NCI-H1048 (cell line): ENCODE results near the gene IL3RA.
"Not testable (repeated sequence)": the region's sequence is repeated elsewhere in the genome, so short reads cannot be mapped to it uniquely, and the experiment has no call there.

Source experiments
- DNase-seq: peaks from one replicate; lab custom pipeline; 2025; lab: John Stamatoyannopoulos, UW

Gene IL3RA

GRCh38 chrX:1336331-1336943, at the start of gene IL3RA:
Gene IL3RA (plus strand): TSS chrX:1336785. CDS start chrX:1341766, 4,981 bp downstream.
- no peak for DNase-seq

DNA sequence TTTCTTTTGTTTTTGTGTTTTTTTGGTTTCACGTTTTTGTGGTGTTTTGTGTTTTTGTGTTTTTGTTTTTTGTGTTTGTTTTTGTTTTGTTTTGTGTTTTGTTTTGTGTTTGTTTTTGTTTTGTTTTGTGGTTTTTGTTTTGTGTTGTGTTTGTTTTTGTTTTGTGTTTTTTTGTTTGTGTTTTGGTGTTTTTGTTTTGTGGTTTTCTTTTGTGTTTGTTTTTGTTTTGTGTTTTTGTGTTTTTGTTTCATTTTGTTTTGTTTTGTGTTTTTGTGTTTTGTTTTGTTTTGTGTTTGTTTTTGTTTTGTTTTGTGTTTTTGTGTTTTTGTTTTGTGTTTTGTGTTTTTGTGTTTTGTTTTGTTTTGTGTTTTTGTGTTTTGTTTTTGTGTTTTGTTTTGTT, 47.0 kb upstream of the IL3RA start:
- no peak for DNase-seq

DNA sequence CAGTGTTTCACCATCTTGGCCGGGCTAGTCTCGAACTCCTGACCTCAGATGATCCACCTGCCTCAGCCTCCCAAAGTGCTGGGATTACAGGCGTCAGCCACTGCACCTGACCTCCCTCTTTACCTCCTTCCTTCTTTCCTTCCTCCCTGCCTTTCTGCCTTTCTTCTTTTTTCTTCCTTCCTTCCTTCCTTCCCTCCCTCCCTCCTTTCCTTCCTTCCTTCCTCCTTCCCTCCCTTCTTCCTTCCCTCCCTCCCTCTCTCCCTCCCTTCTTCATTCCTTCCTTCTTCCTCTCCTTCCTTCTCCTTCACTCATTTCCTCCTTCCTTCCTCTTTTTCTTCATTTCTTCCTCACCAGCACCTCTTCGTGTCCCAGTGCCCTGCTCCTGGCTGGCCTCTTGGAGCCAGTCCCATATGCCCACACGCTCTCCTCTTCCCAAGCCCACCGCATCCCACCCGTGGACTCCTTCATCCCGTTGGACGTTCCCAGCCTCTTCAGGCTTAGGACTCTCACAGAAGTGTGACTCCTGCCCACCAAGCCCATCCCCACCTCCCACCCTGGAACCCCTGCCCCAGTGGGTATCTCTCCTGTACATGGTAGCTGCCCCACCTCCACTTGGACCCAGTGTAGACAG, 45.4 kb upstream of the IL3RA start:
- DNase-seq: no peak

DNA sequence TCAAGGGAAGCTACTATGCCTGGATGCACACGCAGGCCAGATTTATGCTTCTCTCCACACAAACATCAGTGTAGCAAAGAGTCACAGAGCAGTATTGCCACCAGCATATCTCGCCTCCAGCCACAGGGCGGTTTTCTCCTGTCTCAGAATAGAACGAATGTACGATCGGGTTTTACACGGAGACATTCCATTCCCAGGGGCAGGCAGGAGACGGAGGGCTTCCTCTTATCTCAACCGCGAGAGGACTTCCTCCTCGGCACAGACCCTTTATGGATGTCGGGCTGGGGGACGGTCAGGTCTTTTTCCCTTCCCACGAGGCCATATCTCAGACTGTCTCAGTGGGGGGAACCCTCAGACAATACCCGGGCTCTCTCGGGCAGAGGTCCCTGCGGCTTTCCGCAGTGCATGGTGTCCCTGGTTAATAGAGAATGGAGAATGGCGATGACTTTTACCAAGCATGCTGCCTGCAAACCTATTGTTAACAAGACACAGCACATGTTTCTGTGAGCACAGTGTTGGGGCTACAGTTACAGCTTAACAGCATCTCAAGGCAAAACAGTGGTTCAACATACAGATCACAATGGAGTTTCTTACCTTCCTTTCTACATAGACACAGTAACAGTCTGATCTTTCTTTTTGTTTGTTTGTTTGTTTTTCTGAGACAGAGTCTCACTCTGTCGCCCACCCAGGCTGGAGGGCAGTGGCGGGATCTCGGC, 43.9 kb upstream of the IL3RA start:
- DNase-seq: no peak

- no peak for DNase-seq
Measured at GRCh38 chrX:1294301-1295067, 42.1 kb upstream of the IL3RA start.

DNA sequence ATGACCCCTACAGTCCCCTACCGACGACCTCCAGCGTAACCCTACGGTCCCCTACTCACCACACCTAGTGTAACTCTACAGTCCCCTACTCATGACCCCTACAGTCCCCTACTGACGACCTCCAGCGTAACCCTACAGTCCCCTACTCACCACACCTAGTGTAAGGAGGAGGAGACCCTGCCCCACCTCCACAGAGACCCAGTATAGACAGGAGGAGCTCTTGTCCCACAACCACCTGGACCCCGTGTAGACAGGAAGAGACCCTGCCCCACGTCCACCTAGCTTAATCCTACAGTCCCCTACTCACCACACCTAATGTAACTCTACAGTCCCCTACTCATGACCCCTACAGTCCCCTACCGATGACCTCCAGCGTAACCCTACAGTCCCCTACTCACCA, 41.0 kb upstream of the IL3RA start:
- no peak for DNase-seq

DNA sequence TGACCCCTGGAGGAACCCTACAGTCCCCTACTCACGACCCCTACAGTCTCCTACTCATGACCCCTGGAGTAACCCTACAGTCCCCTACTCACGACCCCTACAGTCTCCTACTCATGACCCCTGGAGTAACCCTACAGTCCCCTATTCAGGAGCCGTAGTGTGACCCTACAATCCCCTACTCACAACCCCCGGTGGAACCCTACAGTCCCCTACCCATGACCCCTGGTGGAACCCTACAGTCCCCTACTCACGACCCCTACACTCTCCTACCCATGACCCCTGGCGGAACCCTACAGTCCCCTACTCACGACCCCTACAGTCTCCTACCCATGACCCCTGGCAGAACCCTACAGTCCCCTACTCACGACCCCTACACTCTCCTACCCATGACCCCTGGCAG, 39.0 kb upstream of the IL3RA start:
- DNase-seq: not testable (repeated sequence)

- DNase-seq: no peak
Measured at GRCh38 chrX:1300449-1300848, 36.1 kb upstream of the IL3RA start.

DNA sequence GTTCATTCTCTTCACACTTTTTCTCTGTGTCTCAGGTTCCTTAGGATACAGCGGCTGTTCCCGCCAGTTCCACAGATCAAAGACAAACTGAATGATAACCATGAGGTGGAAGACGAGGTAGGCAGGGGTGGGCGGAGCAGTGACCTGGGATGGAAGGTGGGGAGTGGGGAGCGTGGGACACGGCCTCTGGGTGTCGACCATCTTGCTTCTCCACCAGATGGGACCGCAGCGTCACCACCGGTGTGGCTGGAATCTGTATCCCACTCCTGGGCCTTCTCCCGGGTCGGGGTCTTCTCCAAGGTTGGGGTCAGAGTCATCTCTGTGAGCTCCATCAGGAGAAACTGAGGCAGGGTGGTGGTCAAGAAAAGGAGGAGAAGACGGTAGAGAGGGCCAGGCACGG, 31.2 kb upstream of the IL3RA start:
- no peak for DNase-seq

DNA sequence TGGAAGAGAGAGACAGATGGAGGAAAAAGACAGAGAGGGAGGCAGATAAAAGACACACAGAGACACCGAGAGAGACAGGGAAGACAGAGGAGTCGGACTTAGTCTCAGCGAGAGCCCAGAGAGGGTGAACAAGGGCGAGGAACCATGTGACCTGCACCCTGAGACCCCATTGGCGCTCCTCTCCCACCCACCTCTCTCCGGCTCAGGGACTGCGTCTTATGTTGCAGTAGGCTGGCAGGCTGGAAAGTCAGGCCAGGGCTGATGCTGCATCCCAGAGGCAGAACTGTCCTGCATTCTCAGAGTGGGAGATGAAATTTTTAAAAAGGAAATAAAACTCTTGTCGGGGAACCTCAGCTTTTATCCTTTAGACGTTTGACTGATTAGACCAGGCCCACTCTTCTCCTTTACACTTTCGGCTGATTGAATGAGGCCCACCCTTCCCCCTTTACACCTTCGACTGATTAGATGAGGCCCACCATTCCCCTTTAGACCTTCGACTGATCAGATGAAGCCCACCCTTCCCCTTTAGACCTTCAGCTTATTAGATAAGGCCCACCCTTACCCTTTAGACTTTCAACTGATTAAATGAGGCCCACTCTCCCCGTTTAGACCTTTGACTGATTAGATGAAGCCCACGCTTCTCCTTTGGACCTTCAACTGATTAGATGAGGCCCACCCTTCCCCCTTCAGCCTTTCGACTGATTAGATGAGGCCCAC, 29.5 kb upstream of the IL3RA start:
- no peak for DNase-seq

DNA sequence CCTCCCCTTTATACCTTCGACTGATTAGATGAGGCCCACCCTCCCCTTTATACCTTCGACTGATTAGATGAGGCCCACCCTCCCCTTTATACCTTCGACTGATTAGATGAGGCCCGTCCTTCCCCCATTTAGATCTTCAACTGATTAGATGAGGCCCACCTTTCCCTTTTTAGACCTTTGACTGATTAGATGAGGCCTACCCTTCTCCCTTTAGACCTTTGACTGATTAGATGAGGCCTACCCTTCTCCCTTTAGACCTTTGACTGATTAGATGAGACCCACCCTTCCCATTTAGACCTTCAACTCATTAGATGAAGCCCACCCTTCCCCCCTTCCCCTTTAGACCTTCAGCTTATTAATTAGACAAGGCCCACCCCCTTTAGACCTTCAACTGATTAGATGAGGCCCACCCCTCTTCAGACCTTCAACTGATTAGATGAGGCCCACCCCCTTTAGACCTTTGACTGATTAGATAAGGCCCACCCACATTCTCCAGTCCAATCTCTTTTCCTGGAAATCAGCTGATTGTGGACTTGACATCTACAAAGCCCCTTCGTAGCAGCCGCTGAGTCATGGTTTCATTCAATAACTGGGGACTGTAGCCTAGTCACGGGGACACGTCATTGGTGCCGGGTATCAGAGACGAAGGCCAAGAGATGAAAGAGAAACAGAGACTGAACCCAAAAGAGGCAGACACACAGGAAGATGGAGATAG, 28.8 kb upstream of the IL3RA start:
- no peak for DNase-seq

DNA sequence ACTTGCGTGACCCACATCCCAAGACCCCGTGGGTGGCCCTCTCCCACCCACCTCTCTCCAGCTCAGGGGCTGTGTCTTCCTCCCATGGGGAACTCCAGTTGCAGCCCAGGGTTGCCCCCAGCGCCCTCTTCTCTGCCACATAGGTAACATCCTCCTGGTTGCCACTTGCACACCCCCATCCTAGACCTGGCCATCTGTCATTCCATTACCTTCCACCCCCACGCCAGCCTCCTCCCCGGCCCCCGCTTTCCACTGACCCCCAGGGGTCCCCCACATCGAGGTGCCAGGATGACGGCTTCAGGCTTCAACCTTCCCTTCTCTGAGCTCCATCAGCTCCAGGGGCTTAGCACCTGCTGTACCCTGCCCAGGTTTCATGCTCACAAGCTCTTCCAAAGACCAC, 28.1 kb upstream of the IL3RA start:
- DNase-seq: no peak

DNA sequence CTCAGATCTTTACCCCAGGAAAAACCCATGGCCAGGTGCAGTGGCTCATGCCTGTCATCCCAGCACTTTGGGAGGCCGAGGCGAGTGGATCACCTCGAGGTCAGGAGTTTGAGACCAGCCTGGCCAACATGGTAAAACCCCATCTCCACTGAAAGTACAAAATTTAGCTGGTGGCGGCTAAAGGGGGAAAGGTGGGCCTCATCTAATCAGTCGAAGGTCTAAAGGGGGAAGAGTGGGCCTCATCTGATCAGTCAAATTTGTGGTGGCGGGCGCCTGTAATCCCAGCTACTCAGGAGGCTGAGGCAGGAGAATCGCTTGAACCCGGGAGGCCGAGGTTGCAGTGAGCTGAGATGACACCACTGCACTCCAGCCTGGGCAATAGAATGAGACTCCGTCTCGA, 27.7 kb upstream of the IL3RA start:
- DNase-seq: not testable (repeated sequence)

DNA sequence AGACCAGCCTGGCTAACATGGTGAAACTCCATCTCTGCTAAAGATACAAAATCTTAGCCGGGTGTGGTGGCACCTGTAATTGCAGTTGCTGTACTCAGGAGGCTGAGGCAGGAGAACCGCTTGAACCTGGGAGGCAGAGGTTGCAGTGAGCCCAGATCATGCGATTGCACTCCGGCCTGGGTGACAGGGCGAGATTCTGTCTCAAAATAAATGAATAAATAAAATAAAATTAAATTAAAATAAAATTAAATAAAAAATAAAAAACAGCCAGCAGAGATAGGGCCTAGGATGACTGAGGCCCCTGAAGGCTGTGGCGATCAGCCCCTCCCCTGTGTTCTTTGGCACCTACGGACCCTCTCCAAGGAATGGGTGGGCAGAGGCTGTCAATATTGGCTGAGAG, 22.8 kb upstream of the IL3RA start:
- DNase-seq: no peak

GRCh38 chrX:1316527-1316926, 20.1 kb upstream of the IL3RA start:
- no peak for DNase-seq

DNA sequence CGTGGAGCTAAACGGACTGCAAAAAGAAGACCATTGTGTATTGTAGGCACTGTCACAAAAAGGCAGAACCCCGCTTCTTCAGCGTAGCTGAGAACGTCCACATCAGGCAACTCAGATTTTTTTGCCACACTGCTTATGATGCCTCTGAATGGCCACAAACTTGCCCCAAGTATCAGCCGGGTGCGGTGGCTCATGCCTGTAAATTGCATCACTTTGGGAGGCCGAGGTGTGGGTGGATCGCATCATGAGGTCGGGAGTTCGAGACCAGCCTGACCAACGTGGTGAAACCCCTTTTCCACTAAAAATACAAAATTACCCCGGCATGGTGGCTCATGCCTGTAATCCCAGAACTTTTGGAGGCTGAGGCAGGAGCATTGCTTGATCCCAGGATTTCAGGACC, 14.9 kb upstream of the IL3RA start:
- no peak for DNase-seq

- no peak for DNase-seq
Measured at GRCh38 chrX:1322393-1322792, 14.2 kb upstream of the IL3RA start.

GRCh38 chrX:1323315-1323714, 13.3 kb upstream of the IL3RA start:
- DNase-seq: no peak

GRCh38 chrX:1325515-1326116, 11.0 kb upstream of the IL3RA start:
- no peak for DNase-seq

- DNase-seq: no peak
Measured at GRCh38 chrX:1327651-1328304, 8.8 kb upstream of the IL3RA start.
